Midbrain (tissue), 1 donor: ENCODE results near the gene RPS3A.
"Not testable (repeated sequence)": the region's sequence is repeated elsewhere in the genome, so short reads cannot be mapped to it uniquely, and the experiment has no call there.

Experiments
- DNase-seq: peaks from one replicate; lab custom pipeline; 2025; lab: John Stamatoyannopoulos, UW

RPS3A gene

GRCh38 chr4:151114986-151115385 is 15.6 kb downstream of the RPS3A start:
- DNase-seq, result no peak

GRCh38 chr4:151117371-151117962 is 18.0 kb downstream of the RPS3A start:
- peak; percentile 79 for DNase-seq

GRCh38 chr4:151129796-151130195 is 30.4 kb downstream of the RPS3A start:
- DNase-seq, result no peak

DNA sequence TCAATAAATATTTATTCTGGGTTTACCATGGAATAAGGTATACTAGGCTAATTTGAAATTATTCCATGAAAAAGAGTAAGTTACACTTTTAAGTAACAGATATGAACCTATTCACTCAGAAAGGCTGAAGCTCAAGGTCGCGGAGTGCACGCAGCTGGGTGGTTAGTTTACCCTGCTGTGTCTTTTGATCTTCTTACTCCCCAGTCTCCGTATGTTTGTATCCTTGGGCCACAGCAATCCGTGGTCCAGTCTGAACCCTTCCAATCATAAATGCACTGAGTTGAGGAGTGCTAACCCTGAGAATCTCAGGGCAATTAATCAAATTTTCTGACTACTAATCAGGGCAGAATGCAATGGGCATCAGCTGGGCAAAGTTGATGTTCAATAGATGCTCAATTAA is 33.9 kb downstream of the RPS3A start:
- DNase-seq, result no peak

DNA sequence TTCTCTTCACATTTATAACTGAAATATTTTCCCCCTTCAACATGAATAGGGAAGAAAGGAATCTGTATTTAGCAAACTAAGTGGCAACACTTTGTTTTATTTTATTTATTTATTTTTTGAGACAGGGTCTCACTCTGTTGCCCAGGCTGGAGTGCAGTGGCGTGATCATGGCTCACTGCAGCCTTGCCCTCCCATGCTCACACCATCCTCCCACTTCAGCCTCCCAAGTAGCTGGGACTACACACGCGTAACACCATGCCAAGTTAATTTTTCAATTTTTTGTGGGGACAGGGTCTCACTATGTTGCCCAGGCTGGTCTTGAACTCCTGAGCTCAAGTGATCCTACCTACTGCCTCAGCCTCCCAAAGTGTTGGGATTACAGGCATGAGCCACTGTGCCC is 36.6 kb downstream of the RPS3A start:
- not testable (repeated sequence) for DNase-seq

DNA sequence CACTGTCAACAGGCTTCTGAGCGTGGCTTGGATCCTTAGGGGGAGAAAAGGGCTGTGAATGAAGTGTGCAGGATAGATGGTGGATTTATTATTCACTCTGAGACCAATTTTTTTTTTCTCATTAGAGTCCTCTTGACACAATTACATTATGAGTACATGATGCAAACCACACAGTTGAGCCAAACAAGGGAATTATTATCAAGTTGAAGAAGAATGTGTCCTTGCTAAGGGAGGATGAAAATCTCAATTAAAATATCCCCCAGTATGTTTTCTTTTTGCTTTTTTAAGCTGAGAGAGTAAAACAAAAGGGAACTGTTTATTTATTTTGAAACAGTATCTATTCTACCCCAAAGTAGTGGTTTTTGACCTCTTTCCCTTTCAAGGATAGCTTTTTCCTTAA is 40.4 kb downstream of the RPS3A start:
- DNase-seq, result no peak

- no peak for DNase-seq
Observed at GRCh38 chr4:151142758-151143157, 43.3 kb downstream of the RPS3A start.

DNA sequence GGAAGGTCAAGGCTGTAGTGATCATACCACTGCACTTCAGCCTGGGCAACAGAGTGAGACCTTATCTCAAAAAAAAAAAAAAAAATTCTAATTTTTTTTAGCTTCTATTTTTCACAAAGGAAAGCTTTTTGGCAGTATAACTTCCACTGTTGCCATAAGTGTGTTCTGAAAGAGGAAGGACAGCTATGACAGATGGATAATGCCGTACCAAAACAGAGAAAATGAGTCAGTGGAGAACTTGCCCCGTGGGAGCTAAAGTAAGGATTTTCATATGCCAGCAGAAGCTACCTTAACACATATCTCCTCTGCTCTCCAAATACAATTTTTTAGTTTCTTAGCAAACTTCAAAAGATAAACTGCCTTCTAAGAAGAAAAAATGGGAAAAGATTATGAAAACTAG is 43.7 kb downstream of the RPS3A start:
- no peak for DNase-seq

DNA sequence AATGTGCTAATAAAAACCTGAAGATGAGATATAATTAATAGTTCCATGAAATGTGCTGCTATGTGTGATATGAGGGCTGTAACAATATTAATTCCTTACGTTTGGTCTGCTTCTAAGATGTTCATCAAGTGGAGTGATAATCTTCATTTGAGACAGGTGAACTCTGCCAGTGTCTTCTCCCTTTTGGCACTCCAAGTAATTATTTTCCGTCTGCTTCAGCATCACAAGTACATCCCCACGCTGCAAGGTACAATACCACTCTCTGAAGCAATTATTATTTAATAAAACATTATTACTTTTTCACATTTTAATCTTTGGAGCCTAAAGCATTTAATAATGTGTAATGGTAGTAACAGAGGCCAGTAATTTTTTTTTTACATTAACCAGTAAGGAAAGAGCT is 44.4 kb downstream of the RPS3A start:
- DNase-seq, result no peak

GRCh38 chr4:151144329-151145072 is 45.1 kb downstream of the RPS3A start:
- no peak for DNase-seq

- DNase-seq, result no peak
Observed at GRCh38 chr4:151147000-151147399, 47.6 kb downstream of the RPS3A start.

DNA sequence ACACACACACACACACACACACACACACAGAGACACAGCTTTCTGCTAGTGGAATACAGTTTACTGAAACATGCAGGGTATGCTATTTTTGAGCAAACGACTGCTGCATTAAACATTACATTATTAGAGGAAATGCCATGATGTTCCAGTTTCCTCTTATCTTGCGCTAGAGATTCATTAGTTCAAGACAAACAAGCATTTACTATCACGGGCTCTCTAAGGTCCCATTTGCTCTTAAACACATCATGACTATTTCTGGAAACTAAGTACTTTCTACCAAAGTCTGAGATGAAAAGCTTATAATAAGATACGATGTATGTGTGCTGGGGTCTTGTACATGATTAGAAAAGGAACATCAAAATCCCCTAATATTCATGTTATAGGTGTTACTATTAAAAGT is 48.8 kb downstream of the RPS3A start:
- DNase-seq, result no peak

DNA sequence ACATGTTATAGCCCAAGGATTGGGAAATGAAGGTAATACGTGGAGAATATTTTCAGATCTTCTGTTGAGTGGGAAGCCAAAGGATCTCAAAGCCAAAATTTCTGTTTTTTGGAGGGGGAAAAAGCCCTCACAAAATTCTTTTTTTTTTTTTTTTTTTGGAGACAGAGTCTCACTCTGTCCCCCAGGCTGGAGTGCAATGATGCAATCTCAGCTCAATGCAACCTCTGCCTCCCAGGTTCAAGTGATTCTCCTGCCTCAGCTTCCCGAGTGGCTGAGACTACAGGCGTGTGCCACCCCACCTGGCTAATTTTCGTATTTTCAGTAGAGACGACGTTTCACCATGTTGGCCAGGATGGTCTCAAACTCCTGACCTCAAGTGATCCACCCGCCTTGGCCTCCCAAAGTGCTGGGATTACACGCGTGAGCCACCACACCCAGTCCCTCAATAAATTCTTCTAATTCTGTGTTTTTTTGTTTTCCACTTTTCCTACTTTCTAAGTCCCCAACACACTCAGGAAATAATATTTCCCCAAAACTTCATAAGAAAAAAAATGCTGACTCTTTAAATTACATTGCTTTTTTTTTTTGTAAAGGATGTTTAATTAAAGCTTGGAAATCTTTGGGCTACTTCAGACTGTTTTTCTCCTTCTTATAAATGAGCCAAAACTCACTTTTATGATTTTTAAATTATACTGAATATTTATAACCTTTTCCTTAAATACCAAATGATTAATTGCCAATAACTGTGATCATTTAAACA is 51.6 kb downstream of the RPS3A start:
- no peak for DNase-seq

- no peak for DNase-seq
Observed at GRCh38 chr4:151152028-151152427, 52.6 kb downstream of the RPS3A start.

- DNase-seq, result no peak
Observed at GRCh38 chr4:151153585-151153984, 54.2 kb downstream of the RPS3A start.
